ENCODE data around the gene KIF5C. TPM values are rescaled to one million over a fixed set of nuclear protein-coding genes. Genes with fewer than 3 reads are reported as not detected.

The KIF5C gene
- total and polyA plus RNA-seq, 2 of the 13 experiments (the other 11 are each of a cell fraction or from before 2014, with no cell fraction given): 0.15 to 0.20 TPM

DNA sequence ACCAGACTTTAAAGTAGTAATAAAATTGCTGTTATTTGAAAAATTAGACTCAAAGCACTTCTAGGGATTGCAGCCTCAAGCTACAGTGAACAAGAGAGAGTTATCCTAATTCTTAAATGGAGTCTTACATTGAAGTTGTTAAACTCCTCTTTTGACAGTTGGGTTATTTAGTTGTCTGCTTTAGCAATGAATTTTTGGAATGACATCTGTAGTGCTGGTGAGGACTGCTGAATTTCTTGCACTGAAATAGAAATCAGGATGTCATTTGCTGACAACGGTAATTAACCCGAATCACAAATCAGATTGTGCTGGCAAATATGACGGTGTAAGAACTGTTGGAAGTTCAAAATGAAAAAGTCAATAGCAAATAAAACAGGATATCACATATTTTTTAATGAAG lies 85.5 kb downstream of the KIF5C start:
- Histone ChIP-seq H2AFZ (ENCODE audit: low read length) (no peak overlapping the region), H3K4me2 (ENCODE audit: low read depth, low read length) (no peak overlapping the region), H4K20me1 (ENCODE audit: insufficient read depth, low read length) (no peaks in the 10 kb centered on the region), H3K4me1 (ENCODE audit: insufficient read depth, low read length) (no peaks in the 10 kb centered on the region), H3K9ac (ENCODE audit: insufficient read depth, low read depth, low read length) (no peak overlapping the region), H3K36me3 (replicated peaks in 1 of 2; ENCODE audit: control insufficient read depth in 1 of 2, insufficient read depth in 2 of 2, low read length in 2 of 2) (no peaks in the 10 kb centered on the region), H3K79me2 (ENCODE audit: insufficient read depth, low read length) (no peaks in the 10 kb centered on the region), H3K27me3 (ENCODE audit: control insufficient read depth in 1 of 2, insufficient read depth in 2 of 2, low read length in 2 of 2) (peaks cover 0 to 9% of the 10 kb centered on the region in 2 experiments; a peak in 2 of 5 replicates), H3K4me3 (replicated peaks in 1 of 3; ENCODE audit: insufficient read depth in 1 of 3, low read depth in 2 of 3, low read length in 3 of 3) (no peak overlapping the region), H3K9me3 (ENCODE audit: low read length) (no peaks in the 10 kb centered on the region), H3K27ac (ENCODE audit: extremely low read length, insufficient read depth, low read length) (no peak overlapping the region)
- BruUV-seq (replicated peaks): no TSS peak
- TF ChIP-seq NFYC (CRISPR knock-in tag; IDR thresholded peaks at IDR 0.05): no peak
- TF ChIP-seq HMG20B (CRISPR knock-in tag; conservative IDR thresholded peaks at IDR 0.05): no peak
- TF ChIP-seq MIER2 (CRISPR knock-in tag; IDR thresholded peaks at IDR 0.05): no peak
- TF ChIP-seq AKAP8 (CRISPR knock-in tag; IDR thresholded peaks at IDR 0.05): no peak
- no peak for TF ChIP-seq CCAR2 (optimal IDR thresholded peaks at IDR 0.05; ENCODE audit: low read depth, low read length)
- no peak for TF ChIP-seq CREB1 (IDR thresholded peaks at IDR 0.05)
- no peak for TF ChIP-seq CREB1 (CRISPR knock-in tag; IDR thresholded peaks at IDR 0.05)
- no peak for TF ChIP-seq BHLHE40 (IDR thresholded peaks at IDR 0.05; ENCODE audit: low read length)
- TF ChIP-seq U2AF2 (IDR thresholded peaks at IDR 0.05; ENCODE audit: low read depth, low read length): no peak
- TF ChIP-seq MAFK (conservative IDR thresholded peaks at IDR 0.05 in 1 of 2, IDR thresholded peaks at IDR 0.05 in 1 of 2; ENCODE audit: low read length in 2 of 2): 0 out of 4 replicates have a peak, but pooled peaks of 1 of the 2 experiments have one; percentile 8
- ChIA-PET POLR2A (no interaction called here), CTCF (ENCODE audit: low intra/inter-chr PET ratio, low total read pairs) (no interaction called here)
- ATAC-seq (no peak), FAIRE-seq (no peak), DNase-seq (ENCODE audit: low spot score) (no peak)
- in situ Hi-C loops (cut with HindIII; ENCODE audit: extremely low pct_ligation_motif_present, low pct_unique_long_range_greater_than_20kb) (no loop called here), intact Hi-C loops (cut with micrococcal nuclease; ENCODE audit: unreplicated experiment) (no loop called here)
- 39% methylated on average over 3 of the region's 3 CpGs for WGBS (ENCODE audit: low lambda C conversion rate)

DNA sequence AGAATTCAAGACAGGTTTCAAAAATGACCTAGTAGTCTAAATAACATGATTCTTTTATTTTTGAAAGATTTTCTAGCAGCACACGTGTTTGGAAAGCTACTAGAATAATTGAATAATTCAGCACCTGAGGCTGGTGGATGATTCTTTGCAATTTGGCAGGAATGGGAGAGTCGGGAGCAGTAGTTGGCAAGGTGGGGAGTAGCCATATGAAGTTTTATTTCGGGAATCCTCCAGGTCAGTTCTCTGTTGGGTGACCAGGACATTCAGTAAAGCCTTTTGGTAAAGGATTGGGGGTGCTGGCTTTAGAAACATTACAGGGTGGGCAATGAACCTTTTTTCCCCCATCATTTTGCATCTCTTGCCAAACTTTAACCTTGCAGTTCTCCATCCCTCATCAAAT lies 88.4 kb downstream of the KIF5C start:
- CTCF ChIA-PET (ENCODE audit: low intra/inter-chr PET ratio, low total read pairs): no interaction called here
- DNase-seq (ENCODE audit: low spot score) (no peak), ATAC-seq (no peak), FAIRE-seq (no peak)
- no peaks in the 10 kb centered on the region for H3K9me3 ChIP-seq (ENCODE audit: low read length)
- no peaks in the 10 kb centered on the region for H3K4me1 ChIP-seq (ENCODE audit: insufficient read depth, low read length)
- no peak overlapping the region for H2AFZ ChIP-seq (ENCODE audit: low read length)
- H3K27me3 ChIP-seq (ENCODE audit: control insufficient read depth in 1 of 2, insufficient read depth in 2 of 2, low read length in 2 of 2): peaks cover 0 to 15% of the 10 kb centered on the region in 2 experiments; a peak in 2 of 5 replicates
- no TSS peak for BruUV-seq (replicated peaks)
- H4K20me1 ChIP-seq (ENCODE audit: insufficient read depth, low read length): no peaks in the 10 kb centered on the region
- in situ Hi-C loops (cut with HindIII; ENCODE audit: extremely low pct_ligation_motif_present, low pct_unique_long_range_greater_than_20kb): no loop called here
- H3K79me2 ChIP-seq (ENCODE audit: insufficient read depth, low read length): no peaks in the 10 kb centered on the region
- H3K36me3 ChIP-seq (replicated peaks in 1 of 2; ENCODE audit: control insufficient read depth in 1 of 2, insufficient read depth in 2 of 2, low read length in 2 of 2): no peaks in the 10 kb centered on the region
- intact Hi-C loops (cut with micrococcal nuclease; ENCODE audit: unreplicated experiment): no loop called here
- WGBS (ENCODE audit: low lambda C conversion rate): 18% methylated on average over 3 of the region's 3 CpGs
- POLR2A ChIA-PET: no interaction called here
- H3K4me2 ChIP-seq (ENCODE audit: low read depth, low read length): no peak overlapping the region
- no peak overlapping the region for H3K27ac ChIP-seq (ENCODE audit: extremely low read length, insufficient read depth, low read length)
- no peak overlapping the region for H3K4me3 ChIP-seq (replicated peaks in 1 of 3; ENCODE audit: insufficient read depth in 1 of 3, low read depth in 2 of 3, low read length in 3 of 3)
- H3K9ac ChIP-seq (ENCODE audit: insufficient read depth, low read depth, low read length): no peak overlapping the region
- no peak for TF ChIP-seq SMAD1 (CRISPR knock-in tag; IDR thresholded peaks at IDR 0.05; ENCODE audit: borderline replicate concordance, low read depth)
- TF ChIP-seq ZNF24 (IDR thresholded peaks at IDR 0.05): no peak
- TF ChIP-seq GLI4 (CRISPR knock-in tag; IDR thresholded peaks at IDR 0.05; ENCODE audit: borderline replicate concordance): no peak
- TF ChIP-seq ARHGAP35 (CRISPR knock-in tag; IDR thresholded peaks at IDR 0.05; ENCODE audit: borderline replicate concordance): no peak
- TF ChIP-seq, protein P1, sequence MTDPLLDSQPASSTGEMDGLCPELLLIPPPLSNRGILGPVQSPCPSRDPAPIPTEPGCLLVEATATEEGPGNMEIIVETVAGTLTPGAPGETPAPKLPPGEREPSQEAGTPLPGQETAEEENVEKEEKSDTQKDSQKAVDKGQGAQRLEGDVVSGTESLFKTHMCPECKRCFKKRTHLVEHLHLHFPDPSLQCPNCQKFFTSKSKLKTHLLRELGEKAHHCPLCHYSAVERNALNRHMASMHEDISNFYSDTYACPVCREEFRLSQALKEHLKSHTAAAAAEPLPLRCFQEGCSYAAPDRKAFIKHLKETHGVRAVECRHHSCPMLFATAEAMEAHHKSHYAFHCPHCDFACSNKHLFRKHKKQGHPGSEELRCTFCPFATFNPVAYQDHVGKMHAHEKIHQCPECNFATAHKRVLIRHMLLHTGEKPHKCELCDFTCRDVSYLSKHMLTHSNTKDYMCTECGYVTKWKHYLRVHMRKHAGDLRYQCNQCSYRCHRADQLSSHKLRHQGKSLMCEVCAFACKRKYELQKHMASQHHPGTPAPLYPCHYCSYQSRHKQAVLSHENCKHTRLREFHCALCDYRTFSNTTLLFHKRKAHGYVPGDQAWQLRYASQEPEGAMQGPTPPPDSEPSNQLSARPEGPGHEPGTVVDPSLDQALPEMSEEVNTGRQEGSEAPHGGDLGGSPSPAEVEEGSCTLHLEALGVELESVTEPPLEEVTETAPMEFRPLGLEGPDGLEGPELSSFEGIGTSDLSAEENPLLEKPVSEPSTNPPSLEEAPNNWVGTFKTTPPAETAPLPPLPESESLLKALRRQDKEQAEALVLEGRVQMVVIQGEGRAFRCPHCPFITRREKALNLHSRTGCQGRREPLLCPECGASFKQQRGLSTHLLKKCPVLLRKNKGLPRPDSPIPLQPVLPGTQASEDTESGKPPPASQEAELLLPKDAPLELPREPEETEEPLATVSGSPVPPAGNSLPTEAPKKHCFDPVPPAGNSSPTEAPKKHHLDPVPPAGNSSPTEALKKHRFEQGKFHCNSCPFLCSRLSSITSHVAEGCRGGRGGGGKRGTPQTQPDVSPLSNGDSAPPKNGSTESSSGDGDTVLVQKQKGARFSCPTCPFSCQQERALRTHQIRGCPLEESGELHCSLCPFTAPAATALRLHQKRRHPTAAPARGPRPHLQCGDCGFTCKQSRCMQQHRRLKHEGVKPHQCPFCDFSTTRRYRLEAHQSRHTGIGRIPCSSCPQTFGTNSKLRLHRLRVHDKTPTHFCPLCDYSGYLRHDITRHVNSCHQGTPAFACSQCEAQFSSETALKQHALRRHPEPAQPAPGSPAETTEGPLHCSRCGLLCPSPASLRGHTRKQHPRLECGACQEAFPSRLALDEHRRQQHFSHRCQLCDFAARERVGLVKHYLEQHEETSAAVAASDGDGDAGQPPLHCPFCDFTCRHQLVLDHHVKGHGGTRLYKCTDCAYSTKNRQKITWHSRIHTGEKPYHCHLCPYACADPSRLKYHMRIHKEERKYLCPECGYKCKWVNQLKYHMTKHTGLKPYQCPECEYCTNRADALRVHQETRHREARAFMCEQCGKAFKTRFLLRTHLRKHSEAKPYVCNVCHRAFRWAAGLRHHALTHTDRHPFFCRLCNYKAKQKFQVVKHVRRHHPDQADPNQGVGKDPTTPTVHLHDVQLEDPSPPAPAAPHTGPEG (CRISPR knock-in tag; IDR thresholded peaks at IDR 0.05): no peak
